Subcutaneous adipose tissue (tissue), 4 donors: ENCODE results near the gene C21orf58. TPM values are rescaled to one million over a fixed set of nuclear protein-coding genes. Genes with fewer than 3 reads are reported as not detected.

Experiments used
- CTCF ChIP-seq: fragments of 450-650 bp; IDR thresholded peaks from one replicate; pipeline ENCODE4 v1.5.1; 2016; ENCODE audit warnings: low read depth, mild to moderate bottlenecking, control low read depth, antibody characterized with exemption, moderate library complexity
- total RNA-seq, 4 donors: library from RNA; depleted of rRNA; stranded (reverse); fragments of >200 nt; gene quantifications; one replicate each; pipeline ENCODE4 v1.1.0, GENCODE V29; 2016

C21orf58 gene
- total RNA-seq, 4 donors from 2014 or later = 1.2 to 2.9 (median 1.5) TPM; not detected in 1

- no peak for TF ChIP-seq CTCF
Measured at GRCh38 chr21:46357335-46357604, 33.6 kb upstream of the C21orf58 start.

- no peak for TF ChIP-seq CTCF
Measured at GRCh38 chr21:46356494-46357334, 33.0 kb upstream of the C21orf58 start.

- no peak for TF ChIP-seq CTCF
Measured at GRCh38 chr21:46356005-46356338, 32.3 kb upstream of the C21orf58 start.

GRCh38 chr21:46355161-46356004 lies 31.7 kb upstream of the C21orf58 start:
- TF ChIP-seq CTCF = no peak

GRCh38 chr21:46354518-46354917 lies 30.8 kb upstream of the C21orf58 start:
- no peak for TF ChIP-seq CTCF

GRCh38 chr21:46354046-46354445 lies 30.4 kb upstream of the C21orf58 start:
- TF ChIP-seq CTCF = no peak

GRCh38 chr21:46352913-46353312 lies 29.2 kb upstream of the C21orf58 start:
- TF ChIP-seq CTCF = no peak
